Keratinocyte (primary cell): ENCODE data around the gene FAM135A. TPM values are rescaled to one million over a fixed set of nuclear protein-coding genes. Genes with fewer than 3 reads are reported as not detected.

Experiments
- DNase-seq: peaks from one replicate; pipeline ENCODE4 v3.0.0-alpha.2; 2011; ENCODE audit warnings: low read depth, missing footprints, low spot score
- FAIRE-seq: peaks from 2 replicates; lab custom pipeline; 2011; peaks lifted over from hg19 to GRCh38; lab: Jason Lieb, UNC
- H2AFZ ChIP-seq: 2 replicates; pipeline ENCODE4 v1.6.0; 2012; ENCODE audit warnings: low read length, control low read depth, inconsistent platforms; ENCODE audit not compliant: control insufficient read depth
- H3K27ac ChIP-seq: 2 replicates; pipeline ENCODE4 v1.5.1; 2011; ENCODE audit warnings: low read length; ENCODE audit not compliant: control insufficient read depth, insufficient read depth
- H3K27me3 ChIP-seq: 3 replicates; pipeline ENCODE4 v1.6.0; 2011; ENCODE audit warnings: low read length; ENCODE audit not compliant: control insufficient read depth, insufficient read depth; ENCODE audit errors: extremely low read depth
- H3K36me3 ChIP-seq, 2 experiments: 2 replicates in 1 of 2; 3 replicates in 1 of 2; pipeline ENCODE4 v1.5.1; 2011; ENCODE audit warnings: low read length in 2 of 2, mild to moderate bottlenecking in 1 of 2; ENCODE audit not compliant: control insufficient read depth in 2 of 2, insufficient read depth in 2 of 2; ENCODE audit errors: extremely low read depth in 1 of 2
- H3K4me1 ChIP-seq: 3 replicates; pipeline ENCODE4 v1.5.1; 2011; ENCODE audit warnings: low read length; ENCODE audit not compliant: control insufficient read depth, insufficient read depth; ENCODE audit errors: extremely low read depth
- H3K4me2 ChIP-seq: 3 replicates; pipeline ENCODE4 v1.6.0; 2011; ENCODE audit warnings: low read depth, low read length; ENCODE audit not compliant: control insufficient read depth, insufficient read depth; ENCODE audit errors: extremely low read depth
- H3K4me3 ChIP-seq, 3 experiments: fragments of 200-600 bp in 1 of 3; sonication (generic) in 1 of 3; 2 replicates in 2 of 3; 3 replicates in 1 of 3; pipeline ENCODE4 v1.5.1; 2011 to 2016; ENCODE audit warnings: low read length in 3 of 3, mild to moderate bottlenecking in 3 of 3, control low read depth in 2 of 3, inconsistent platforms in 1 of 3, low read depth in 1 of 3, mixed read lengths in 1 of 3, mixed run types in 1 of 3, moderate library complexity in 1 of 3; ENCODE audit not compliant: control insufficient read depth in 2 of 3, insufficient read depth in 2 of 3; ENCODE audit errors: extremely low read depth in 1 of 3
- H3K79me2 ChIP-seq: 2 replicates; pipeline ENCODE4 v1.6.0; 2012; ENCODE audit warnings: low read length; ENCODE audit not compliant: control insufficient read depth, insufficient read depth
- H3K9ac ChIP-seq: 3 replicates; pipeline ENCODE4 v1.6.0; 2011; ENCODE audit warnings: low read length; ENCODE audit not compliant: control insufficient read depth, insufficient read depth; ENCODE audit errors: extremely low read depth
- H3K9me1 ChIP-seq: 3 replicates; pipeline ENCODE4 v1.6.0; 2011; ENCODE audit warnings: low read length; ENCODE audit not compliant: control insufficient read depth, insufficient read depth; ENCODE audit errors: extremely low read depth
- H3K9me3 ChIP-seq: 2 replicates; pipeline ENCODE4 v1.5.1; 2012; ENCODE audit warnings: low read depth, low read length; ENCODE audit not compliant: control insufficient read depth
- H4K20me1 ChIP-seq: 3 replicates; pipeline ENCODE4 v1.6.0; 2011; ENCODE audit warnings: low read length; ENCODE audit not compliant: control insufficient read depth, insufficient read depth; ENCODE audit errors: extremely low read depth
- CTCF ChIP-seq, 3 experiments: IDR thresholded peaks in 1 of 3; conservative IDR thresholded peaks in 1 of 3; optimal IDR thresholded peaks in 1 of 3; 2 replicates in 2 of 3; 3 replicates in 1 of 3; pipeline versions ENCODE3 to v1.5.1; 2011; ENCODE audit warnings: low read length in 3 of 3, mild to moderate bottlenecking in 3 of 3, moderate library complexity in 2 of 3, control low read depth in 1 of 3, inconsistent platforms in 1 of 3; ENCODE audit not compliant: insufficient read depth in 2 of 3; ENCODE audit errors: extremely low read depth in 1 of 3
- EZH2 ChIP-seq: IDR thresholded peaks from one replicate; pipeline ENCODE4 v1.6.1; 2012; ENCODE audit warnings: inconsistent platforms, mild to moderate bottlenecking, low read length, moderate library complexity
- dilution Hi-C: fragments of 300-500 bp; cut with MboI; formaldehyde crosslinking; loops from one replicate; pipeline ENCODE4 v1.7.0; 2020; ENCODE audit warnings: low sequenced_read_pairs; ENCODE audit not compliant: extremely low pct_ligation_motif_present
- polyA plus RNA-seq, 5 experiments: library from polyadenylated mRNA; depleted of rRNA in 3 of 5; stranded (reverse) in 3 of 5; stranded (forward) in 1 of 5; unstranded in 1 of 5; fragments of >200 nt; gene quantifications; 1 replicate in 1 of 5; 2 replicates in 3 of 5; 3 replicates in 1 of 5; pipeline versions ENCODE4 v1.2.1 to v1.2.3, GENCODE V29; 2011 to 2012; ENCODE audit warnings: missing spikeins in 2 of 5, low read depth in 1 of 5, low replicate concordance in 1 of 5

FAM135A gene
- polyA plus RNA-seq, 1 donor (not counting 4 experiments of a cell fraction or from before 2014, with no cell fraction given), result 21.3 TPM

- no peak overlapping the region for H3K9ac ChIP-seq
- no peak overlapping the region for H3K4me2 ChIP-seq
- H3K79me2 ChIP-seq, result no peaks in the 10 kb centered on the region
- FAIRE-seq (no peak), DNase-seq (no peak)
- H3K4me3 ChIP-seq, result no peak overlapping the region
- no peaks in the 10 kb centered on the region for H3K9me1 ChIP-seq
- no peaks in the 10 kb centered on the region for H3K27me3 ChIP-seq
- dilution Hi-C loops, result no loop called here
- no peak overlapping the region for H3K27ac ChIP-seq
- H3K9me3 ChIP-seq, result no peaks in the 10 kb centered on the region
- TF ChIP-seq EZH2, result no peak
- TF ChIP-seq CTCF (optimal IDR thresholded peaks at IDR 0.05 in 1 of 3, IDR thresholded peaks at IDR 0.05 in 1 of 3, conservative IDR thresholded peaks at IDR 0.05 in 1 of 3; ENCODE audit: extremely low read depth in 1 of 3, insufficient read depth in 2 of 3, low read length in 3 of 3), result no peak
- no peak overlapping the region for H2AFZ ChIP-seq
- peaks cover 36% of the 10 kb centered on the region for H3K4me1 ChIP-seq
- no peaks in the 10 kb centered on the region for H3K36me3 ChIP-seq
- H4K20me1 ChIP-seq, result no peaks in the 10 kb centered on the region
These were observed 18.6 kb upstream of the FAM135A start for GRCh38 chr6:70394518-70395300.

- DNase-seq, result no peak
- Histone ChIP-seq H3K9ac (no peak overlapping the region), H2AFZ (no peak overlapping the region), H3K9me1 (no peaks in the 10 kb centered on the region), H3K27me3 (no peaks in the 10 kb centered on the region), H3K79me2 (no peaks in the 10 kb centered on the region), H3K36me3 (no peaks in the 10 kb centered on the region), H3K4me1 (peaks cover 39% of the 10 kb centered on the region), H3K27ac (no peak overlapping the region), H3K9me3 (no peaks in the 10 kb centered on the region), H3K4me3 (no peak overlapping the region), H3K4me2 (no peak overlapping the region), H4K20me1 (no peaks in the 10 kb centered on the region)
- dilution Hi-C loops, result no loop called here
- TF ChIP-seq CTCF (optimal IDR thresholded peaks at IDR 0.05 in 1 of 3, IDR thresholded peaks at IDR 0.05 in 1 of 3, conservative IDR thresholded peaks at IDR 0.05 in 1 of 3; ENCODE audit: extremely low read depth in 1 of 3, insufficient read depth in 2 of 3, low read length in 3 of 3) (no peak), EZH2 (no peak)
- FAIRE-seq, result no peak
These were observed 18.0 kb upstream of the FAM135A start for GRCh38 chr6:70395301-70395672.
